Stimulated activated CD8-positive, alpha-beta memory T cell treated with anti-CD3 and anti-CD28 coated beads, Interleukin-2, amount 100 ng/mL, for 1 hour (primary cell): ENCODE results near the gene FRMD4B.
"Not testable (repeated sequence)": the region's sequence is repeated elsewhere in the genome, so short reads cannot be mapped to it uniquely, and the experiment has no call there.

Experiments
- DNase-seq, 2 donors: peaks; one replicate each; pipeline ENCODE4 v3.0.0-alpha.2; 2020; ENCODE audit warnings: low read depth in 2 of 2

The FRMD4B gene

GRCh38 chr3:69283913-69284611 is 101.8 kb downstream of the FRMD4B start:
- DNase-seq, result no peak

GRCh38 chr3:69283496-69283895 is 102.4 kb downstream of the FRMD4B start:
- DNase-seq, result no peak

GRCh38 chr3:69282181-69282580 is 103.7 kb downstream of the FRMD4B start:
- DNase-seq, result peak; percentile 20 to 21

GRCh38 chr3:69277403-69277802 is 108.5 kb downstream of the FRMD4B start:
- not testable (repeated sequence) for DNase-seq

- DNase-seq, result no peak
Observed at GRCh38 chr3:69276884-69277283, 109.0 kb downstream of the FRMD4B start.

- DNase-seq, result not testable (repeated sequence)
Observed at GRCh38 chr3:69276191-69276590, 109.7 kb downstream of the FRMD4B start.

GRCh38 chr3:69273896-69274295 is 112.0 kb downstream of the FRMD4B start:
- no peak for DNase-seq

GRCh38 chr3:69272556-69272955 is 113.3 kb downstream of the FRMD4B start:
- no peak for DNase-seq

- DNase-seq, result no peak
Observed at GRCh38 chr3:69271098-69271497, 114.8 kb downstream of the FRMD4B start.

GRCh38 chr3:69266585-69266984 is 119.3 kb downstream of the FRMD4B start:
- no peak for DNase-seq

GRCh38 chr3:69266071-69266470 is 119.8 kb downstream of the FRMD4B start:
- not testable (repeated sequence) for DNase-seq

GRCh38 chr3:69260843-69261405 is 125.0 kb downstream of the FRMD4B start:
- not testable (repeated sequence) for DNase-seq

GRCh38 chr3:69260216-69260787 is 125.6 kb downstream of the FRMD4B start:
- DNase-seq, result no peak

- DNase-seq, result no peak
Observed at GRCh38 chr3:69259125-69259524, 126.8 kb downstream of the FRMD4B start.

GRCh38 chr3:69255928-69256327 is 130.0 kb downstream of the FRMD4B start:
- DNase-seq, result no peak

GRCh38 chr3:69254351-69254750 is 131.5 kb downstream of the FRMD4B start:
- no peak for DNase-seq

GRCh38 chr3:69252631-69253030 is 133.3 kb downstream of the FRMD4B start:
- DNase-seq, result no peak

- no peak for DNase-seq
Observed at GRCh38 chr3:69252141-69252540, 133.7 kb downstream of the FRMD4B start.

GRCh38 chr3:69251078-69251805 is 134.6 kb downstream of the FRMD4B start:
- DNase-seq, result no peak

- no peak for DNase-seq
Observed at GRCh38 chr3:69250014-69250413, 135.9 kb downstream of the FRMD4B start.

- DNase-seq, result no peak
Observed at GRCh38 chr3:69249001-69249400, 136.9 kb downstream of the FRMD4B start.

GRCh38 chr3:69248436-69248835 is 137.5 kb downstream of the FRMD4B start:
- DNase-seq, result no peak

GRCh38 chr3:69246612-69247011 is 139.3 kb downstream of the FRMD4B start:
- DNase-seq, result no peak
